OCI-M2 (cell line): Measurements from ENCODE around the gene TP63.
"Not testable (repeated sequence)": the region's sequence is repeated elsewhere in the genome, so short reads cannot be mapped to it uniquely, and the experiment has no call there.

Source experiments
- DNase-seq: peaks from one replicate; lab custom pipeline; 2025; ENCODE audit not compliant: unreplicated experiment; lab: John Stamatoyannopoulos, UW

The TP63 gene

GRCh38 chr3:189625071-189625470 is 6.1 kb upstream of the TP63 start:
- no peak for DNase-seq

GRCh38 chr3:189625572-189625971 is 5.6 kb upstream of the TP63 start:
- DNase-seq, result no peak

GRCh38 chr3:189626286-189626685 is 4.9 kb upstream of the TP63 start:
- DNase-seq, result no peak

- DNase-seq, result no peak
Measured at GRCh38 chr3:189629803-189630455, 1.3 kb upstream of the TP63 start.

- DNase-seq, result no peak
Measured at GRCh38 chr3:189630767-189631372, 319 bp upstream of the TP63 start.

GRCh38 chr3:189631409-189631808 is 220 bp downstream of the TP63 start:
- no peak for DNase-seq

GRCh38 chr3:189632242-189632641 is 1.1 kb downstream of the TP63 start:
- DNase-seq, result no peak

- DNase-seq, result no peak
Measured at GRCh38 chr3:189635339-189635738, 4.2 kb downstream of the TP63 start.

GRCh38 chr3:189636048-189636447 is 4.9 kb downstream of the TP63 start:
- no peak for DNase-seq

- no peak for DNase-seq
Measured at GRCh38 chr3:189637750-189638149, 6.6 kb downstream of the TP63 start.

GRCh38 chr3:189638276-189639031 is 7.3 kb downstream of the TP63 start:
- no peak for DNase-seq

GRCh38 chr3:189641776-189642175 is 10.6 kb downstream of the TP63 start:
- DNase-seq, result no peak

GRCh38 chr3:189646853-189647542 is 15.8 kb downstream of the TP63 start:
- DNase-seq, result no peak

- no peak for DNase-seq
Measured at GRCh38 chr3:189652042-189652441, 20.9 kb downstream of the TP63 start.

GRCh38 chr3:189655617-189656016 is 24.4 kb downstream of the TP63 start:
- DNase-seq, result no peak

- DNase-seq, result no peak
Measured at GRCh38 chr3:189659571-189659970, 28.4 kb downstream of the TP63 start.

- no peak for DNase-seq
Measured at GRCh38 chr3:189664311-189664710, 33.1 kb downstream of the TP63 start.

- not testable (repeated sequence) for DNase-seq
Measured at GRCh38 chr3:189672346-189672745, 41.2 kb downstream of the TP63 start.

GRCh38 chr3:189673535-189673934 is 42.3 kb downstream of the TP63 start:
- no peak for DNase-seq

GRCh38 chr3:189674249-189674913 is 43.2 kb downstream of the TP63 start:
- no peak for DNase-seq

GRCh38 chr3:189677667-189678066 is 46.5 kb downstream of the TP63 start:
- DNase-seq, result no peak
